Panc1 (cell line): ENCODE data around the gene CAMK1D. TPM values are rescaled to one million over a fixed set of nuclear protein-coding genes. Genes with fewer than 3 reads are reported as not detected.
A peak's percentile ranks its signal among the peaks of the same experiment; 100 is the strongest.

ENCODE experiments used
- ATAC-seq: fragments of 200-7000 bp; cut with Tn5 transposase; 2 replicates; pipeline ENCODE4 v1.9.1; 2020; ENCODE audit warnings: mild to moderate bottlenecking, moderate library complexity
- BruUV-seq: library from RNA; stranded (reverse); fragments of 400-500 nt; replicated peaks from 2 replicates; lab custom pipeline; 2021; lab: Mats Ljungman, UMichigan
- CTCF ChIA-PET: fragments of 300-600 bp; sonication (Branson Sonifier 250); formaldehyde crosslinking; loops from one replicate; lab custom pipeline; 2022; ENCODE audit warnings: antibody characterized with exemption; lab: Charles Lee
- POLR2A ChIA-PET: fragments of 300-600 bp; sonication (Branson Sonifier 250); formaldehyde crosslinking; loops from one replicate; lab custom pipeline; 2022; ENCODE audit warnings: antibody characterized with exemption; lab: Charles Lee
- DNase-seq: peaks from one replicate; pipeline ENCODE4 v3.0.0-alpha.2; 2010; ENCODE audit warnings: low read depth, low spot score
- H3K27ac ChIP-seq: 2 replicates; pipeline ENCODE4 v1.5.1; 2011; ENCODE audit warnings: mild to moderate bottlenecking, low read length, inconsistent platforms
- H3K27me3 ChIP-seq: fragments of 200-500 bp; sonication (Bioruptor generic); 2 replicates; pipeline ENCODE4 v1.6.0; 2014; ENCODE audit warnings: low read length, inconsistent platforms; ENCODE audit not compliant: control insufficient read depth, insufficient read depth
- H3K36me3 ChIP-seq: fragments of 200-500 bp; sonication (Bioruptor generic); 2 replicates; pipeline ENCODE4 v1.5.1; 2014; ENCODE audit warnings: inconsistent platforms, mild to moderate bottlenecking, low read length, moderate library complexity; ENCODE audit not compliant: control insufficient read depth, insufficient read depth
- H3K4me1 ChIP-seq: 2 replicates; pipeline ENCODE4 v1.5.1; 2011; ENCODE audit warnings: inconsistent platforms, mild to moderate bottlenecking, low read length, moderate library complexity; ENCODE audit not compliant: control insufficient read depth, insufficient read depth
- H3K4me3 ChIP-seq, 2 experiments: 2 replicates each; pipeline ENCODE4 v1.5.1; 2011 to 2012; ENCODE audit warnings: low read depth in 2 of 2, low read length in 2 of 2, mild to moderate bottlenecking in 2 of 2, inconsistent platforms in 1 of 2, moderate library complexity in 1 of 2
- H3K9me3 ChIP-seq: fragments of 200-500 bp; sonication (Bioruptor generic); 2 replicates; pipeline ENCODE4 v1.5.1; 2014; ENCODE audit warnings: low read depth, mild to moderate bottlenecking, inconsistent platforms, low read length, moderate library complexity; ENCODE audit not compliant: control insufficient read depth, insufficient read depth
- CTCF ChIP-seq: fragments of 450-650 bp; IDR thresholded peaks from 2 replicates; pipeline ENCODE4 v1.5.1; 2017; ENCODE audit warnings: mild to moderate bottlenecking
- POLR2AphosphoS5 ChIP-seq: IDR thresholded peaks from 2 replicates; pipeline ENCODE4 v1.6.1; 2012; ENCODE audit warnings: mild to moderate bottlenecking, low read depth, low read length, moderate library complexity
- REST ChIP-seq, 2 experiments: IDR thresholded peaks; 2 replicates each; pipeline ENCODE4 v1.6.1; 2011 to 2012; ENCODE audit warnings: low read depth in 2 of 2, control low read depth in 1 of 2, low read length in 1 of 2, mild to moderate bottlenecking in 1 of 2, moderate library complexity in 1 of 2; ENCODE audit not compliant: insufficient read depth in 1 of 2
- SIN3A ChIP-seq: IDR thresholded peaks from 2 replicates; pipeline ENCODE4 v1.6.1; 2012; ENCODE audit warnings: low read depth, mild to moderate bottlenecking, low read length, moderate library complexity, borderline replicate concordance; ENCODE audit not compliant: insufficient read depth
- TCF7L2 ChIP-seq: IDR thresholded peaks from 2 replicates; pipeline ENCODE4 v1.6.1; 2011; ENCODE audit warnings: mild to moderate bottlenecking, low read depth, low read length, inconsistent platforms
- in situ Hi-C: cut with HindIII; loops from 2 replicates; pipeline ENCODE4 v1.10.0; 2016; ENCODE audit warnings: low sequenced_read_pairs, low pct_unique_long_range_greater_than_20kb
- intact Hi-C: fragments of 100-400 bp; cut with micrococcal nuclease; formaldehyde crosslinking; loops from one replicate; pipeline ENCODE4 v1.10.0; 2022; ENCODE audit not compliant: unreplicated experiment
- total RNA-seq: library from RNA; stranded (reverse); gene quantifications from one replicate; pipeline ENCODE4 v1.2.1, GENCODE V29; 2021; ENCODE audit not compliant: unreplicated experiment

The CAMK1D gene
- total RNA-seq, 1 experiment from 2014 or later = 5.7 TPM

- intact Hi-C loops = no loop called here
- POLR2A ChIA-PET = no interaction called here
- Histone ChIP-seq H3K9me3 (no peaks in the 10 kb centered on the region), H3K36me3 (no peaks in the 10 kb centered on the region), H3K27me3 (no peaks in the 10 kb centered on the region), H3K4me1 (no peaks in the 10 kb centered on the region), H3K27ac (no peak overlapping the region), H3K4me3 (no peak overlapping the region)
- DNase-seq (no peak), ATAC-seq (no peak)
- no TSS peak for BruUV-seq
- TF ChIP-seq REST (IDR thresholded peaks at IDR 0.05; ENCODE audit: insufficient read depth in 1 of 2, low read depth in 2 of 2, low read length in 1 of 2) = no peak
- CTCF ChIA-PET = no interaction called here
- in situ Hi-C loops = no loop called here
These were observed 68.7 kb downstream of the CAMK1D start for GRCh38 chr10:12418000-12418399.

DNA sequence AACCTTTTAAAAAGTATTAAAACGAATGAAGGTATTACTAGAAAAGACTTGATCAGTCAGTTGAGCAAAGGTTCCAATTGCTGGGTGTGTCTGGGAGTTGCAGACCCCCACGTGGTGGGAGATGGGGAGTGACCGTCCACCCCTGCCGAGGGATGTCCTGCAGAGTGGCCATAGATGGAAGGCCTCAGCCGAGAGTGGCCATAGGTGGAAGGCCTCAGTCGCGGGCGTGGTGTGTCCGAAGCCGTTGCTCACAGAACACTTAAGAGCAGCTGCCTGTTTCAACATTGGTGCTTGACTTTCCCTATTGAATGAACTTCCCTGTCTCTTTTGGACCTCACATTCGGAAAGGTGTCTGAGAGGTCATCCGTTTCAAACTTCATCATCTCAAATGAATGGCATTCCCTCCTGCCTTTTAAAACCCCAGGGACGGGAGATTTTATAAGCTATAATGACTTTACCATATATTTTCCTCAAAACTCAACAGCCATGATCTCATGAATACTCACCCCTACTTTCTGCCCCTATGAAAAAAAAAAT is 69.4 kb downstream of the CAMK1D start:
- Histone ChIP-seq H3K36me3 (no peaks in the 10 kb centered on the region), H3K9me3 (no peaks in the 10 kb centered on the region), H3K4me3 (no peak overlapping the region), H3K27me3 (no peaks in the 10 kb centered on the region), H3K4me1 (no peaks in the 10 kb centered on the region), H3K27ac (no peak overlapping the region)
- CTCF ChIA-PET = no interaction called here
- POLR2A ChIA-PET = no interaction called here
- intact Hi-C loops (no loop called here), in situ Hi-C loops (no loop called here)
- no peak for TF ChIP-seq CTCF
- TF ChIP-seq TCF7L2 = no peak
- TF ChIP-seq REST (IDR thresholded peaks at IDR 0.05; ENCODE audit: insufficient read depth in 1 of 2, low read depth in 2 of 2, low read length in 1 of 2) = no peak
- TF ChIP-seq POLR2AphosphoS5 = no peak
- TF ChIP-seq SIN3A = no peak
- no TSS peak for BruUV-seq
- ATAC-seq = peak; percentile 68; the same call in 1 of the 2 replicates
- DNase-seq = no peak
